ENCODE results near the gene HIP1R.

Gene HIP1R, protein sequence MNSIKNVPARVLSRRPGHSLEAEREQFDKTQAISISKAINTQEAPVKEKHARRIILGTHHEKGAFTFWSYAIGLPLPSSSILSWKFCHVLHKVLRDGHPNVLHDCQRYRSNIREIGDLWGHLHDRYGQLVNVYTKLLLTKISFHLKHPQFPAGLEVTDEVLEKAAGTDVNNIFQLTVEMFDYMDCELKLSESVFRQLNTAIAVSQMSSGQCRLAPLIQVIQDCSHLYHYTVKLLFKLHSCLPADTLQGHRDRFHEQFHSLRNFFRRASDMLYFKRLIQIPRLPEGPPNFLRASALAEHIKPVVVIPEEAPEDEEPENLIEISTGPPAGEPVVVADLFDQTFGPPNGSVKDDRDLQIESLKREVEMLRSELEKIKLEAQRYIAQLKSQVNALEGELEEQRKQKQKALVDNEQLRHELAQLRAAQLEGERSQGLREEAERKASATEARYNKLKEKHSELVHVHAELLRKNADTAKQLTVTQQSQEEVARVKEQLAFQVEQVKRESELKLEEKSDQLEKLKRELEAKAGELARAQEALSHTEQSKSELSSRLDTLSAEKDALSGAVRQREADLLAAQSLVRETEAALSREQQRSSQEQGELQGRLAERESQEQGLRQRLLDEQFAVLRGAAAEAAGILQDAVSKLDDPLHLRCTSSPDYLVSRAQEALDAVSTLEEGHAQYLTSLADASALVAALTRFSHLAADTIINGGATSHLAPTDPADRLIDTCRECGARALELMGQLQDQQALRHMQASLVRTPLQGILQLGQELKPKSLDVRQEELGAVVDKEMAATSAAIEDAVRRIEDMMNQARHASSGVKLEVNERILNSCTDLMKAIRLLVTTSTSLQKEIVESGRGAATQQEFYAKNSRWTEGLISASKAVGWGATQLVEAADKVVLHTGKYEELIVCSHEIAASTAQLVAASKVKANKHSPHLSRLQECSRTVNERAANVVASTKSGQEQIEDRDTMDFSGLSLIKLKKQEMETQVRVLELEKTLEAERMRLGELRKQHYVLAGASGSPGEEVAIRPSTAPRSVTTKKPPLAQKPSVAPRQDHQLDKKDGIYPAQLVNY

GRCh38 chr12:122834921-122835749 lies at the start of gene HIP1R:
TSS of gene HIP1R (plus strand) at chr12:122835457. CDS start at chr12:122835551, 94 bp downstream.
- TF ChIP-seq, protein P1, sequence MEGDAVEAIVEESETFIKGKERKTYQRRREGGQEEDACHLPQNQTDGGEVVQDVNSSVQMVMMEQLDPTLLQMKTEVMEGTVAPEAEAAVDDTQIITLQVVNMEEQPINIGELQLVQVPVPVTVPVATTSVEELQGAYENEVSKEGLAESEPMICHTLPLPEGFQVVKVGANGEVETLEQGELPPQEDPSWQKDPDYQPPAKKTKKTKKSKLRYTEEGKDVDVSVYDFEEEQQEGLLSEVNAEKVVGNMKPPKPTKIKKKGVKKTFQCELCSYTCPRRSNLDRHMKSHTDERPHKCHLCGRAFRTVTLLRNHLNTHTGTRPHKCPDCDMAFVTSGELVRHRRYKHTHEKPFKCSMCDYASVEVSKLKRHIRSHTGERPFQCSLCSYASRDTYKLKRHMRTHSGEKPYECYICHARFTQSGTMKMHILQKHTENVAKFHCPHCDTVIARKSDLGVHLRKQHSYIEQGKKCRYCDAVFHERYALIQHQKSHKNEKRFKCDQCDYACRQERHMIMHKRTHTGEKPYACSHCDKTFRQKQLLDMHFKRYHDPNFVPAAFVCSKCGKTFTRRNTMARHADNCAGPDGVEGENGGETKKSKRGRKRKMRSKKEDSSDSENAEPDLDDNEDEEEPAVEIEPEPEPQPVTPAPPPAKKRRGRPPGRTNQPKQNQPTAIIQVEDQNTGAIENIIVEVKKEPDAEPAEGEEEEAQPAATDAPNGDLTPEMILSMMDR (IDR thresholded peaks at IDR 0.05; ENCODE audit: borderline replicate concordance, insufficient read depth, low read depth, low read length): no peak
- peak within 1 kb of the TSS; percentile 59 for H3K4me3 ChIP-seq (ENCODE audit: low read depth, low read length)

DNA sequence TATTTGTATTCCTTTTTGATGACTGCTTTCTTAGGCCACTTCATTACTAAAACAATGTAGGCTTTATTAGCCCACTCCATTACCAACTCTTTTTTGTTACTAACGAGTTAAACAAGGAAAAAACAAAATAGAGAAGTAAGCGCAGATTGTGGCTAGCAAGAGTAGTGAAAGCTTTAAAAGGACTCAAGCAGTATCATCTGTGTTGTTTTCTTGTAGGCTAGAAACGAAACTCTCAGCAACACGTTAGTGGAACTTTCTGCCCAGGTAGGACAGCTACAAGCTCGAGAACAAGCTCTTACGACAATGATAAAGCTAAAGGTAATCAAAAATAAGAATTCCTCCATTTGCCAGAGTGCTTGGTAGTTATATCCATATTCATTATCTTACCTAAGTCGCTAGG lies 49.8 kb upstream of the HIP1R start:
- TF ChIP-seq, protein P1 (IDR thresholded peaks at IDR 0.05; ENCODE audit: borderline replicate concordance, insufficient read depth, low read depth, low read length): no peak
- H3K4me3 ChIP-seq (ENCODE audit: low read depth, low read length): no peak overlapping the region

DNA sequence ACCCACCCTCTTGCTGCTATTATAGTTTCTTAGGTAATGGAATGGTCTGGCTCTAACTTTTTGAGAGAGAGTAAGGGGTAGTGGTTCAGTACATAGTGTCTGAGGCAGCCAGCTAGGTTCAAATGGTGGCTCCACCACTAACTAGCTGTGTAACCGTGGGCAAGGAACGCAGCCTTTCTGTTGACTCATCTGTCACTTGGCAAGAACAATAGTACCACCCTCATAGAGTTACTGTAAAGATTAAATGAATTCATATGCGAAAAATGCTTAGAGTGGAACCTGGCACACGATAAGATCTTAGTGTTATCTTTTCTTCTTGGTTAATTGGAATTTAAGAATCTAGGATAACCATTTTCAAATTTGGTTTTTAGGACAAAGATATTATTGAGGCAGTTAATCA lies 46.9 kb upstream of the HIP1R start:
- TF ChIP-seq, protein P1 (IDR thresholded peaks at IDR 0.05; ENCODE audit: borderline replicate concordance, insufficient read depth, low read depth, low read length): no peak
- H3K4me3 ChIP-seq (ENCODE audit: low read depth, low read length): no peak overlapping the region

GRCh38 chr12:122789637-122790036 lies 45.6 kb upstream of the HIP1R start:
- no peak overlapping the region for H3K4me3 ChIP-seq (ENCODE audit: low read depth, low read length)
- TF ChIP-seq, protein P1 (IDR thresholded peaks at IDR 0.05; ENCODE audit: borderline replicate concordance, insufficient read depth, low read depth, low read length): no peak

DNA sequence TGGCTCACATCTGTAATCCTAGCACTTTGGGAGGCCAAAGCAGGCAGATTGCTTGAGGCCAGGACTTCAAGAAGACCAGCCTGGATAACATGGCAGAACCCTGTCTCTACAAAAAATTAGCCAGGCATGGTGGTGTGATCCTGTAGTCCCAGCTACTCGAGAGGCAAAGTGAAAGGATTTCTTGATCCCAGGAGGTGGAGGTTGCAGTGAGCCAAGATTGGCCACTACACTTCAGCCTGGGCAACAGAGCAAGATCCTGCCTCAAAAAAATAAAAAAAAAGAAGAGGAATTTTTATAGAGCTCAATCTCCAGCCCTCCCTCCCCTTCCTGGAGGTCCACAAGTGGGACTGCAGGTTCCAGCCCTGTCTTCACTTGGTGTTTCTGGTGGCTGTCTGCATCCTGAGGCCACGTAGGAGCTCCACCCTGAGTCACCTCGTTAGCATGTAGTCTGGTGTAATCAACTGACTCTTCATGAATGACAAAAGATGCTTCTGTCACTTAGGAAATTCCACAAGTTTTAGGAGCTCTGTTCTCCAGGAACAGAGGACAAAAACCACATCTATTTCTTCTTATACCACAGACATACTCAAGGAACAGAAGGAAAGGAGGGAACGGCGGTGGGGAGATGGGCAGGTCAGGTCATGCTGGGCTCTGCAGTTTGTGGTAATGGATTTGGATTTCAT lies 44.7 kb upstream of the HIP1R start:
- TF ChIP-seq, protein P1 (IDR thresholded peaks at IDR 0.05; ENCODE audit: borderline replicate concordance, insufficient read depth, low read depth, low read length): no peak

GRCh38 chr12:122793685-122794106 lies 41.6 kb upstream of the HIP1R start:
- TF ChIP-seq, protein P1 (IDR thresholded peaks at IDR 0.05; ENCODE audit: borderline replicate concordance, insufficient read depth, low read depth, low read length): peak; percentile 47; the same call in 1 of the 2 replicates
- H3K4me3 ChIP-seq (ENCODE audit: low read depth, low read length): no peak overlapping the region

More for the DNA sequence above, 44.7 kb upstream of the HIP1R start:
- H3K4me3 ChIP-seq (ENCODE audit: low read depth, low read length): no peak overlapping the region

Measured in GM12875 (cell line).